HG03575 (cell line): ENCODE data around the gene MLIP.
"Not testable (repeated sequence)": the region's sequence is repeated elsewhere in the genome, so short reads cannot be mapped to it uniquely, and the experiment has no call there.

Source experiments
- ATAC-seq: cut with Tn5 transposase; IDR thresholded peaks from one replicate; pipeline ENCODE4 v1.9.1; 2021; ENCODE audit not compliant: unreplicated experiment, insufficient number of reproducible peaks, low FRiP score; ENCODE audit errors: extremely low read depth

The MLIP gene

GRCh38 chr6:54196905-54197304 lies 85.7 kb downstream of the MLIP start:
- ATAC-seq: no peak

- ATAC-seq: no peak
These were observed 86.9 kb downstream of the MLIP start for GRCh38 chr6:54198134-54198533.

- ATAC-seq: not testable (repeated sequence)
These were observed 92.3 kb downstream of the MLIP start for GRCh38 chr6:54203474-54204035.

- ATAC-seq: no peak
These were observed 93.8 kb downstream of the MLIP start for GRCh38 chr6:54204921-54205591.

GRCh38 chr6:54206510-54206909 lies 95.3 kb downstream of the MLIP start:
- ATAC-seq: no peak

- not testable (repeated sequence) for ATAC-seq
These were observed 98.7 kb downstream of the MLIP start for GRCh38 chr6:54209983-54210382.

- no peak for ATAC-seq
These were observed 103.0 kb downstream of the MLIP start for GRCh38 chr6:54214286-54214685.

GRCh38 chr6:54216336-54216735 lies 105.1 kb downstream of the MLIP start:
- no peak for ATAC-seq

- no peak for ATAC-seq
These were observed 105.8 kb downstream of the MLIP start for GRCh38 chr6:54217018-54217417.

GRCh38 chr6:54222217-54222616 lies 111.0 kb downstream of the MLIP start:
- ATAC-seq: no peak

- ATAC-seq: no peak
These were observed 121.5 kb downstream of the MLIP start for GRCh38 chr6:54232703-54233102.

GRCh38 chr6:54234539-54234938 lies 123.3 kb downstream of the MLIP start:
- ATAC-seq: no peak

GRCh38 chr6:54236984-54237383 lies 125.7 kb downstream of the MLIP start:
- ATAC-seq: no peak

GRCh38 chr6:54238396-54238795 lies 127.2 kb downstream of the MLIP start:
- no peak for ATAC-seq

GRCh38 chr6:54243699-54244098 lies 132.5 kb downstream of the MLIP start:
- no peak for ATAC-seq

- ATAC-seq: no peak
These were observed 133.2 kb downstream of the MLIP start for GRCh38 chr6:54244430-54244829.

- ATAC-seq: no peak
These were observed 134.0 kb downstream of the MLIP start for GRCh38 chr6:54245265-54245664.

- no peak for ATAC-seq
These were observed 137.1 kb downstream of the MLIP start for GRCh38 chr6:54248319-54248718.

GRCh38 chr6:54248994-54249393 lies 137.8 kb downstream of the MLIP start:
- no peak for ATAC-seq

GRCh38 chr6:54249812-54250211 lies 138.6 kb downstream of the MLIP start:
- ATAC-seq: not testable (repeated sequence)

- no peak for ATAC-seq
These were observed 141.3 kb downstream of the MLIP start for GRCh38 chr6:54252496-54252895.
